HFF-Myc (cell line): ENCODE data around the gene FILIP1.

Experiments
- DNase-seq: peaks from one replicate; pipeline ENCODE4 v3.0.0-alpha.2; 2011; ENCODE audit warnings: low read depth; ENCODE audit errors: extremely low read depth
- H3K4me3 ChIP-seq: replicated peaks from 2 replicates; pipeline ENCODE4 v1.5.1; 2011; ENCODE audit warnings: low read depth, mild to moderate bottlenecking, control low read depth, low read length
- TF ChIP-seq, protein P1 (sequence below): IDR thresholded peaks from 2 replicates; pipeline ENCODE4 v1.5.1; 2012; ENCODE audit warnings: mild to moderate bottlenecking, low read depth, low read length, control low read depth; ENCODE audit errors: missing control alignments

FILIP1 gene

GRCh38 chr6:75272145-75272840 lies 221.3 kb downstream of the FILIP1 start:
- no peak overlapping the region for H3K4me3 ChIP-seq
- TF ChIP-seq, protein P1, sequence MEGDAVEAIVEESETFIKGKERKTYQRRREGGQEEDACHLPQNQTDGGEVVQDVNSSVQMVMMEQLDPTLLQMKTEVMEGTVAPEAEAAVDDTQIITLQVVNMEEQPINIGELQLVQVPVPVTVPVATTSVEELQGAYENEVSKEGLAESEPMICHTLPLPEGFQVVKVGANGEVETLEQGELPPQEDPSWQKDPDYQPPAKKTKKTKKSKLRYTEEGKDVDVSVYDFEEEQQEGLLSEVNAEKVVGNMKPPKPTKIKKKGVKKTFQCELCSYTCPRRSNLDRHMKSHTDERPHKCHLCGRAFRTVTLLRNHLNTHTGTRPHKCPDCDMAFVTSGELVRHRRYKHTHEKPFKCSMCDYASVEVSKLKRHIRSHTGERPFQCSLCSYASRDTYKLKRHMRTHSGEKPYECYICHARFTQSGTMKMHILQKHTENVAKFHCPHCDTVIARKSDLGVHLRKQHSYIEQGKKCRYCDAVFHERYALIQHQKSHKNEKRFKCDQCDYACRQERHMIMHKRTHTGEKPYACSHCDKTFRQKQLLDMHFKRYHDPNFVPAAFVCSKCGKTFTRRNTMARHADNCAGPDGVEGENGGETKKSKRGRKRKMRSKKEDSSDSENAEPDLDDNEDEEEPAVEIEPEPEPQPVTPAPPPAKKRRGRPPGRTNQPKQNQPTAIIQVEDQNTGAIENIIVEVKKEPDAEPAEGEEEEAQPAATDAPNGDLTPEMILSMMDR = no peak
- DNase-seq = no peak

DNA sequence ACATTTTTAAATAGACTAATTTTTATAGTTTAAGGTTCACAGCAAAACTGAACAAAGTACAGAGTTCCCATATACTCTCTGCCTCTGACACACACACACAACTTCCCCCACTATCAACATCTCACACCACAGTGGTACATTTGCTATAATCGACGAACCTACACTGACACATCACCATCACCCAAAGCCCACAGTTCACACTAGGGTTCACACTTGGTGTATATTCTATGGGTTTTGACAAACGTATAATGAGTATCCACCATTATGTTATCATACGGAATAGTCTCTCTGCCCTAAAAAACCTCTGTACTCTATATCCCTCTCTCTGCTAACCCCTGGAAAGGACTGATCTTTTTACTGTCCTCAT lies 224.6 kb downstream of the FILIP1 start:
- no peak overlapping the region for H3K4me3 ChIP-seq
- DNase-seq = no peak
- TF ChIP-seq, protein P1 = no peak

GRCh38 chr6:75268121-75268987 lies 225.2 kb downstream of the FILIP1 start:
- TF ChIP-seq, protein P1 = no peak
- no peak for DNase-seq
- no peak overlapping the region for H3K4me3 ChIP-seq

- no peak for DNase-seq
- TF ChIP-seq, protein P1 = no peak
- H3K4me3 ChIP-seq = no peak overlapping the region
Measured at GRCh38 chr6:75267461-75267860, 226.1 kb downstream of the FILIP1 start.

GRCh38 chr6:75266716-75267291 lies 226.8 kb downstream of the FILIP1 start:
- TF ChIP-seq, protein P1 = peak; percentile 61
- DNase-seq = no peak
- H3K4me3 ChIP-seq = no peak overlapping the region

- no peak overlapping the region for H3K4me3 ChIP-seq
- no peak for DNase-seq
- TF ChIP-seq, protein P1 = no peak
Measured at GRCh38 chr6:75263401-75263750, 230.2 kb downstream of the FILIP1 start.
